Breast epithelium (tissue), 3 donors: ENCODE measurements around the gene RAB8A.

ENCODE experiments used
- POLR2A ChIP-seq: fragments of 450-650 bp; IDR thresholded peaks from one replicate; pipeline ENCODE4 v1.6.1; 2016; ENCODE audit warnings: antibody characterized with exemption, mild to moderate bottlenecking, moderate library complexity
- POLR2AphosphoS5 ChIP-seq, 3 donors: sonication (generic); formaldehyde crosslinking; IDR thresholded peaks; one replicate each; pipeline ENCODE4 v1.6.1; 2017; ENCODE audit warnings: antibody characterized with exemption in 3 of 3
- TF ChIP-seq, protein P1 (sequence below), 3 donors: fragments of 450-650 bp; IDR thresholded peaks; one replicate each; pipeline ENCODE4 v1.5.1; 2016 to 2017; ENCODE audit warnings: antibody characterized with exemption in 3 of 3, mild to moderate bottlenecking in 3 of 3, moderate library complexity in 3 of 3

DNA sequence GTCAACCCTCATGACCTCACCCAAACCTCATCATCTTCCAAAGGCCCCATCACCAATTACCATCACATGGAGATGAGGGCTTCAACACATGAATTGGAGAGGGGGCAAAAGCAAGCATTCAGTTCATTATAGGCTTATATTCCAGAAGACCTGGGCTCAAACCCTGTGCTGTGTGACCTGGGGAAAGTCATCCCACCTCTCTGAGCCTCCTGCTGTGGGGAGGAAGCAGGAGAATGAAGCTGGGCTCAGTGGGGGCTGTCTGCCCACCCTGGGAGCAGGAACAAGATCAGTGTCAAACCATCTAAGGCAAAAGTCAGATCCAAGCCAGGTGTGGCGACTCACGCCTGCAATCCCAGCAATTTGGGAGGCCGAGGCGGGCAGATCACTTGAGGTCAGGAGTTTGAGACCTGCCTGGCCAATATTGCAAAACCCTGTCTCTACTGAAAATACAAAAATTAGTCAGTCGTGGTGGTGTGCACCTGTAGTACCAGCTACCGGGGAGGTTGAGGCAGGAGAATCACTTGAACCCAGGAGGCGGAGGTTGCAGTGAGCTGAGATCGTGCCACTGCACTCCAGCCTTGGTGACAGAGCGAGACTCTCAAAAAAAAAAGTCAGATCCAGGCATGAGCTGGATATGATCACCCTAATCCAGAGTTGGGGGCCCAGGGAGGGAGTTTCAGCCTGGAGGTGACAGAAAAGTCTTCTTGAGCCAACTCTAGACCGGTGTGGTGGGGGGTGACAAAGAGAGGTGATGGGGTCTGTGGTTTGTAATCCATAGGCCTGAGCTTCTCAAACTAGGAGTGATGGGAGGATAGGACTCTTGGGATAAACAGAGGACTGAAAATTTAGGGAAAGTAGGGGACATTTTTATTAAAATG, 37.0 kb upstream of the RAB8A start:
- TF ChIP-seq, protein P1, sequence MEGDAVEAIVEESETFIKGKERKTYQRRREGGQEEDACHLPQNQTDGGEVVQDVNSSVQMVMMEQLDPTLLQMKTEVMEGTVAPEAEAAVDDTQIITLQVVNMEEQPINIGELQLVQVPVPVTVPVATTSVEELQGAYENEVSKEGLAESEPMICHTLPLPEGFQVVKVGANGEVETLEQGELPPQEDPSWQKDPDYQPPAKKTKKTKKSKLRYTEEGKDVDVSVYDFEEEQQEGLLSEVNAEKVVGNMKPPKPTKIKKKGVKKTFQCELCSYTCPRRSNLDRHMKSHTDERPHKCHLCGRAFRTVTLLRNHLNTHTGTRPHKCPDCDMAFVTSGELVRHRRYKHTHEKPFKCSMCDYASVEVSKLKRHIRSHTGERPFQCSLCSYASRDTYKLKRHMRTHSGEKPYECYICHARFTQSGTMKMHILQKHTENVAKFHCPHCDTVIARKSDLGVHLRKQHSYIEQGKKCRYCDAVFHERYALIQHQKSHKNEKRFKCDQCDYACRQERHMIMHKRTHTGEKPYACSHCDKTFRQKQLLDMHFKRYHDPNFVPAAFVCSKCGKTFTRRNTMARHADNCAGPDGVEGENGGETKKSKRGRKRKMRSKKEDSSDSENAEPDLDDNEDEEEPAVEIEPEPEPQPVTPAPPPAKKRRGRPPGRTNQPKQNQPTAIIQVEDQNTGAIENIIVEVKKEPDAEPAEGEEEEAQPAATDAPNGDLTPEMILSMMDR (IDR thresholded peaks at IDR 0.05), result no peak
- no peak for TF ChIP-seq POLR2AphosphoS5 (IDR thresholded peaks at IDR 0.05)
- no peak for TF ChIP-seq POLR2A
